ENCODE measurements around the gene TRIM47.
"Not testable (repeated sequence)": the region's sequence is repeated elsewhere in the genome, so short reads cannot be mapped to it uniquely, and the experiment has no call there.

Gene TRIM47

GRCh38 chr17:75891022-75891604 lies 12.7 kb upstream of the TRIM47 start:
- DNase-seq (ENCODE audit: low read depth) = no peak

- no peak for DNase-seq (ENCODE audit: low read depth)
Measured at GRCh38 chr17:75889454-75889853, 11.1 kb upstream of the TRIM47 start.

GRCh38 chr17:75888484-75888883 lies 10.1 kb upstream of the TRIM47 start:
- no peak for DNase-seq (ENCODE audit: low read depth)

- not testable (repeated sequence) for DNase-seq (ENCODE audit: low read depth)
Measured at GRCh38 chr17:75885860-75886259, 7.5 kb upstream of the TRIM47 start.

- no peak for DNase-seq (ENCODE audit: low read depth)
Measured at GRCh38 chr17:75885431-75885830, 7.0 kb upstream of the TRIM47 start.

- no peak for DNase-seq (ENCODE audit: low read depth)
Measured at GRCh38 chr17:75881678-75882454, 3.5 kb upstream of the TRIM47 start.

- DNase-seq (ENCODE audit: low read depth) = no peak
Measured at GRCh38 chr17:75880266-75880665, 1.9 kb upstream of the TRIM47 start.

- DNase-seq (ENCODE audit: low read depth) = peak; percentile 55
Measured at GRCh38 chr17:75877752-75878173, 618 bp downstream of the TRIM47 start.

GRCh38 chr17:75876938-75877751 lies 1.2 kb downstream of the TRIM47 start:
- no peak for DNase-seq (ENCODE audit: low read depth)

- DNase-seq (ENCODE audit: low read depth) = peak; percentile 61
Measured at GRCh38 chr17:75876190-75876937, 2.0 kb downstream of the TRIM47 start.

GRCh38 chr17:75875940-75876189 lies 2.5 kb downstream of the TRIM47 start:
- no peak for DNase-seq (ENCODE audit: low read depth)

- DNase-seq (ENCODE audit: low read depth) = no peak
Measured at GRCh38 chr17:75875182-75875939, 3.0 kb downstream of the TRIM47 start.

GRCh38 chr17:75874323-75875181 lies 3.8 kb downstream of the TRIM47 start:
- DNase-seq (ENCODE audit: low read depth) = no peak

GRCh38 chr17:75873587-75874322 lies 4.6 kb downstream of the TRIM47 start:
- no peak for DNase-seq (ENCODE audit: low read depth)

- DNase-seq (ENCODE audit: low read depth) = no peak
Measured at GRCh38 chr17:75872434-75873351, 5.7 kb downstream of the TRIM47 start.

- DNase-seq (ENCODE audit: low read depth) = not testable (repeated sequence)
Measured at GRCh38 chr17:75870228-75870627, 8.2 kb downstream of the TRIM47 start.

- DNase-seq (ENCODE audit: low read depth) = no peak
Measured at GRCh38 chr17:75869282-75870141, 8.9 kb downstream of the TRIM47 start.

GRCh38 chr17:75868730-75869281 lies 9.6 kb downstream of the TRIM47 start:
- DNase-seq (ENCODE audit: low read depth) = not testable (repeated sequence)

Measured in stimulated activated CD4-positive, alpha-beta T cell treated with anti-CD3 and anti-CD28 coated beads, Interleukin-2, amount 100 ng/mL, for 4 hours (primary cell).